HG03575 (cell line): ENCODE results near the gene TNFSF9.
"Not testable (repeated sequence)": the region's sequence is repeated elsewhere in the genome, so short reads cannot be mapped to it uniquely, and the experiment has no call there.

Experiments
- ATAC-seq: cut with Tn5 transposase; IDR thresholded peaks from one replicate; pipeline ENCODE4 v1.9.1; 2021; ENCODE audit not compliant: unreplicated experiment, insufficient number of reproducible peaks, low FRiP score; ENCODE audit errors: extremely low read depth

The TNFSF9 gene

DNA sequence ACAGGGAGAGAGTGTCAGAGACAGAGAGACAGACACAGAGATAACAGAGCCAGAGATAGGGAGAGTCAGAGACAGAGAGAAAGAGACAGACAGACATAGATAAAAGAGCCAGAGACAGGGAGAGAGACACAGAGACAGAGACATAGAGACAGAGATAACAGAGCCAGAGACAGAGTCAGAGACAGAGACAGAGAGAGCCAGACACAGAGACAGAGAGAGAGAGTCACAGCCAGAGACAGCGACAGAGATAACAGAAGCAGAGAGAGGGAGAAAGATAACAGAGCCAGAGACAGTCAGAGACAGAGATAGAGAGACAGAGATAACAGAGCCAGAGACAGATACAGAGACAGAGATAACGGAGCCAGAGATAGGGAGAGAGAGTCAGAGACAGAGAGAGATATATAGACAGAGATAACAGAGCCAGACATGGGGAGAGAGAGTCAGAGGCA, 865 bp upstream of the TNFSF9 start:
- ATAC-seq: no peak

DNA sequence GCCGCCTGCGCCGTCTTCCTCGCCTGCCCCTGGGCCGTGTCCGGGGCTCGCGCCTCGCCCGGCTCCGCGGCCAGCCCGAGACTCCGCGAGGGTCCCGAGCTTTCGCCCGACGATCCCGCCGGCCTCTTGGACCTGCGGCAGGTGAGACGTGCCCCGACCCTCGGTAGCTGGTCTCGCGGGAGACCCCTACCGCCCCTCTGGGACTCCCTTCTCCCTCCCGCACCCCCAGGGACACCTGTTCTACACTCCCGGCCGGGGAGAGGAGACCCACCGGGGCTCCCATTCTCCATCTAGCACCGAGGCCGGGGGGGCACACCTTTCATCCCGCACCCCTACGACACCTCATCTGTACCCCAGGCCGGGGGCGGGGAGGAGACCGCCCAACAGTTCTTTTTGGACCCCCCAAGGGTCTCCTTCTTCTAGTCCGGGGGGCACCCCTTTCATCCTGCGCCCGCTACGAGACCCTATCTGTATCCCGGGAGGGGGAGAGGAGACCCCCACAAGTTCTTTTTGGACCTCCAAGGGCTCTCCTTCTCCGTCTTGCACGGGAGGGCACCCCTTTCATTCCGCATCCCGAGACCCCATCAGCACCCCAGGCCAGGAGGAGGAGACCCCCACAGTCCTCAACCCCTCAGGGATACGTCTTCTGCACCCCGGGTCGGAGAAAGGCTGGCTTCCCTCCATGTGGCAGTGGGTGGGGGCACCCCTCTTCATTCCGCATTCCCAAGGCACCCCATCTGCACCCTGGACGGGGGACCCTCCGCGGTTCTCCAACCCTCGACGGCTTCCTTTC, 533 bp downstream of the TNFSF9 start:
- ATAC-seq: no peak

DNA sequence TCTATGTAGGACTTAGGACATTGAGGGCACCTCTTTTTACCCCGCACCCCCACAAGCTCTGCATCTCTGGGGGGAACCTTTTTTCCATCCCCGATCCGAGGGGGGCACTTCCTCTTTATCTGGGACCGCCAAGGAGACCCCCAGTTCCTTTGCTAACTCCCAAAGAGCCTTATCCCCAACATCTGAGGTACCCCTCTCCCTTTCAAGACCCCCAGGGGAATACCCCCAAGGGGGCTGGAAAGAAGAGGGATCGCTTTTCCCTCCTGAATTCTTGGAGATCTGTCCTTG, 1.1 kb downstream of the TNFSF9 start:
- no peak for ATAC-seq

DNA sequence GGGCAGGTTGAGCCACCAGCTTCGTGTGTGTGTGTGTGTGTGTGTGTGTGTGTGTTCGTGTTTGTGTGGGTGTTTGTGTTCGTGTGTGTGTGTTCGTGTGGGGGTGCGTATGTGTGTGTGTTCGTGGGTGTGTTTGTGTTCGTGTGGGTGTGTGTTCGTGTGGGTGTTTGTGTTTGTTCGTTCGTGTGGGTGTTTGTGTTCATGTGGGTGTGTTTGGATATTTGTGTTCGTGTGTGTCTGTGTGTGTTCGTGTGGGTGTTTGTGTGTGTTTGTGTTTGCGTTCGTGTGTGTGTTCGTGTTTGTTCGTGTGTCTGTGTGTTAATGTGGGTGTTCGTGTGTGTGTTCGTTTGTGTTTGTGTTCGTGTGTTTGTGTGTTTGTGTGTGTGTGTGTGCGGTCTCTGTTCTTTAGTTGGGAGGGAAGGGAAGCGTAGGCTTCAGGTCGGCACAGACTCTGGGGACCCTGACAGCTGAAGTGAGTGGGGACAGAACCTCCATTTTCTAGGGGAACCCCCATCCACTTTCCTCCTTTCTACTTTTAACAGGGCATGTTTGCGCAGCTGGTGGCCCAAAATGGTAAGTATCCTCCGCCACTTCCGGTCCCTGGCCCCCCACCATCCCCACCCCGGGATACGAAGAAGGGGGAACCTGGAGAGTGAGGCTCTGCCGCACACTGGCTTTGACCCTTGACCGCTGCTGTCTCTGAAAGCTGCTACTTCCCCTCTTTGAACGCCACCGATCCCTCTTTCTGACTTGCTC, 1.6 kb downstream of the TNFSF9 start:
- no peak for ATAC-seq

DNA sequence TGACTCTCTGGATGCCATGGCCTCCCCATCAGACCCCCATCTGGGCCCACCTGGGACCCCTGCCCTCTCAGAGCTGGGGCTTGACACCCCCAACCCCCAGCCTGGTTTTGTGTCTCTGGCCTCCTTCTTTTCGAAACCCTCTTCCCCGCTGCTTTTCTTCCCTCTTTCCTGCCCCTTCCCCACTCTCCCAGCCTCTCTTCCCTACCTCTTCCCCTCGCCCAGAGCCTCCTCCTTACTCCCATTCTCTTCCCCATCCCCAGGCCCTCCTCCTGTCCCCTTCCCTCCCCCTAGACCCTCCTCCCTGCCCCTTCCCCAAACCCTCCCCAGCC, 2.1 kb downstream of the TNFSF9 start:
- no peak for ATAC-seq

DNA sequence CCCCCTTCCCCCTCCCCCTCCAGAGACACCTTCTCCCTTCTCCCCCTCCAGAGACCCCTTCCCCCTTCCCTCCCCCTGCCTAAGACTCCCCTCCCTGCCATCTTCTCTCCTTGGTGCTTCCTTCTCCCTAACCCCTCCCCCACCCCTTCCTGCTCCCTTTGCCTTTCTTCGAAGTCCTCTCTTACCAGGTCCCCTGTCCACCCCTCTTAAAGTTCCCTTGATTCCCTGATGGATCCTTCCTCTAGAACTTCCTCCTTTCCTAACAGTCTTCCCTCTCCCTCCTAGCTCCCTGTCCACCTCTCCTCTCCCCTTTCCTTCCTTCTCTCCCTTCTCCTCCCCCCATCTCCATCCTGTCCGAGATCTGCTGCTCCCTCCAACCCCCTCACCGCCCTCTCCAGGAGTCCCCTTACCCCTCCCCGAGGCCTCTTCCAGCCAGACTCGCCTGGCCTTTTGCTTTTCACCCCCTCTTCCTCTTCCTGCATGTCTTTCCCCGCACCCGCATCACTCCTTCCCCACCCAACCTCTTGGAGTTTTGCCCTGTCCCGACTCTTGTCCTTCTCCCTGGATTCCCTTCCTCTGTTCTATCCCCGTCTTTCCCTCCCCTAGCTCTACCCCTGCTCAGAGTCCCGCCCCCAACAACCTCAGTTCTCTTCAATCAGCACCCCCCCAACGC, 3.1 kb downstream of the TNFSF9 start:
- ATAC-seq: no peak

DNA sequence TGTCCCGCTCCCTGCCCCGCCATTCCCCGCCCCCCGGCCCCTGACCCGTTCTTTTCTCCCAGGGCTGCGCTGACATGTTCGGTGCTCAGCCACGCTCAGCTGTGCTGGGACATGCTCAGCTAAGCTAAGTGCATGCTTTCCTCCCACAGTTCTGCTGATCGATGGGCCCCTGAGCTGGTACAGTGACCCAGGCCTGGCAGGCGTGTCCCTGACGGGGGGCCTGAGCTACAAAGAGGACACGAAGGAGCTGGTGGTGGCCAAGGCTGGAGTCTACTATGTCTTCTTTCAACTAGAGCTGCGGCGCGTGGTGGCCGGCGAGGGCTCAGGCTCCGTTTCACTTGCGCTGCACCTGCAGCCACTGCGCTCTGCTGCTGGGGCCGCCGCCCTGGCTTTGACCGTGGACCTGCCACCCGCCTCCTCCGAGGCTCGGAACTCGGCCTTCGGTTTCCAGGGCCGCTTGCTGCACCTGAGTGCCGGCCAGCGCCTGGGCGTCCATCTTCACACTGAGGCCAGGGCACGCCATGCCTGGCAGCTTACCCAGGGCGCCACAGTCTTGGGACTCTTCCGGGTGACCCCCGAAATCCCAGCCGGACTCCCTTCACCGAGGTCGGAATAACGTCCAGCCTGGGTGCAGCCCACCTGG, 3.7 kb downstream of the TNFSF9 start:
- ATAC-seq: no peak

DNA sequence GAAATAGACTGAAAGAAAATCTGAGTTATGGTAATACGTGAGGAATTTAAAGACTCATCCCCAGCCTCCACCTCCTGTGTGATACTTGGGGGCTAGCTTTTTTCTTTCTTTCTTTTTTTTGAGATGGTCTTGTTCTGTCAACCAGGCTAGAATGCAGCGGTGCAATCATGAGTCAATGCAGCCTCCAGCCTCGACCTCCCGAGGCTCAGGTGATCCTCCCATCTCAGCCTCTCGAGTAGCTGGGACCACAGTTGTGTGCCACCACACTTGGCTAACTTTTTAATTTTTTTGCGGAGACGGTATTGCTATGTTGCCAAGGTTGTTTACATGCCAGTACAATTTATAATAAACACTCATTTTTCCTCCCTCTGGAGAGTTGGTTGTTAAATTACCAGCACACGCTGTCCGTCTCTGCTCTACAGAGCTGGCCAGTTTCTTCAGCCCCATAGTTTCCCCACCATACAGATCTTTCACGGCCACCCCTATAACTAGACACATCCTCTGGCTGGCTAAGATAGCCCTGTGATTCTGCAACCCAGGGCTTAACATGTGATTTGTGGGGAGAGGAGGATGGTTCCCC, 4.8 kb downstream of the TNFSF9 start:
- ATAC-seq: peak; percentile 1

DNA sequence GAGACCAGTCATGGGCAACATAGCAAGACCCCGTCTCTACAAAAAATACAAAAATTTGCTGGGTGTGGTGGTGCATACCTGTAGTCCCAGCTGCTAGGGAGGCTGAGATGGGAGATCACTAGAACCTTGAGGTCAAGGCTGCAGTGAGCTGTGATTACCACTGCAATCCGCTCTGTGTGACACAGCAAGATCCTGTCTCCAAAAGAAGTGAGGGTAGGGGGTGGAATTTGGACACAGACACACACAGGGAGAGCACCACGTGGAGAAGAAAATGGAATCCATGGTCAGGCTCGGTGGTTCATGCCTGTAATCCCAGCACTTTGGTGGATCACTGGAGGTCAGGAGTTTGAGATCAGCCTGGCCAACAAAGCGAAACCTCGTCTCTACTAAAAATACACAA, 8.7 kb downstream of the TNFSF9 start:
- ATAC-seq: no peak

DNA sequence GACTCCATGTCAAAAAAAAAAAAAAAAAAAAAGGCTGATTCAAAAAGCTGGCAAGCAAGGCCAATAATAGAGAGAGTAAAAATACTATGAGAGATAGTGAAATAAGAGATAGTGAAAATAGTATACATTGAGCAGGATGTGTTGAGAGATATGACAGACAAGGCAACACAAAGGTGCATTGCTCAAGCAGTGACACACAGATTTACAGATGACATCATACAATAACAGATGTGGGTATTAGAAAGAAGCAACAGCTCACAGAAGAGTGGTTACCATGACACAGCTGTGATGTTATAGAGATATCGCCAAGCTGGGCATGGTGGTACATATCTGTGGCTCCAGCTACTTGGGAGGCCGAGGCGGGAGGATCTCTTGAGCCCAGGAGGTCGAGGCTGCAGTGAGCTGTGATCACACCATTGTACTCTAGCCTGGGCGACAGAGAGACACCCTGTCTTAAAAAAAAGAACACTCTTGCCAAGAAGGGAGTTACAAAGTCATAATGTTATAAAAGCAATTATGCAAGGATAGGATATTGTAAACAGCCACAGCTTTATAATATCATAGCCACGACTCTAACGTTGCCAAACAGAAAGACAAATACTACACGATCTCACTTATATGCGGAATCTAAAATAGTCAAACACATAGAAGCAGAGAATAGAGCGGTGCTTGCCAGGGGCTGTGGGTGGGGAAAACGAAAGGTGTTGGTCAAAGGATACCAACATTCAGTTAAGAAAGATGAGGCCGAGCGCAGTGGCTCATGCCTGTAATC, 10.3 kb downstream of the TNFSF9 start:
- no peak for ATAC-seq

DNA sequence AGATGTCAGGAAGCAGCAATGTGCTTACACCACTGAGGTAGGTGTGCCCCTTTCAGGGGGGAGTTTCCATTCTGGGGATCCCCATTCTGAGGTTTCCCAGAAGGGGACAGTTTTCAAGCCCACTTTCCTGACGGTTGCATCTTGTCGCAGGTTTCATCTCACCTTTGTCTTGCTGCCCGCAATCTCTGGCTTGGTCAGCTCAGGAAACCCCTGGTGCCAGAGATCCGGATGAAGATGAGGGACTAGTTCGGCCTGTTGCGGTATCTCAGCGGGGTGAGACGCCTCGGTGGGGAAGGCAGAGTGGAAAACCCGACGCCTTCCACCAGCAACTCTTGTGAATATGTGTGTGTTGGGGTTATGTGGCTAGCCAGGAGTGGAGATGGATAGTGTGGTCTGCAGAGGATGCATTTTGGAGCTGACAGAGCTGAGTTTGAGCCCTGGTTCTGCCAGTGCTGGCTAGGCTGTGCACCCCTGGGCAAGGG, 13.1 kb downstream of the TNFSF9 start:
- no peak for ATAC-seq

DNA sequence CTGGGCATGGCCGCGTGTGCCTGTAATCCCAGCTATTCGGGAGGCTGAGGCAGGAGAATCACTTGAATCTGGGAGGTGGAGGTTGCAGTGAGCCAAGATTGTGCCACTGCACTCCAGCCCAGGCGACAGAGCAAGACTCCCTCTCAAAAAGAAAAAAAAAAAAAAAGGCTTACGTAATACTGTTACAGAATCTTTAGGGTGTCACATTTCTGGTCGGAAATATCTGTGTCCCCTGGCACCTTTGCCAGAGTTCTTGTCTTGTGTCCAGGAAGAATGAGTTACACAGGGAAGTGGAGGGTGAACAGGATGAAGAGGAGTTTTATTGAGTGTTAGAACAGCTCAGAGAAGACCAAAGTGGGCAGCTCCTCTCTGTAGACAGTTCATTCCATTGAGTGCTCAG, 19.9 kb downstream of the TNFSF9 start:
- not testable (repeated sequence) for ATAC-seq

DNA sequence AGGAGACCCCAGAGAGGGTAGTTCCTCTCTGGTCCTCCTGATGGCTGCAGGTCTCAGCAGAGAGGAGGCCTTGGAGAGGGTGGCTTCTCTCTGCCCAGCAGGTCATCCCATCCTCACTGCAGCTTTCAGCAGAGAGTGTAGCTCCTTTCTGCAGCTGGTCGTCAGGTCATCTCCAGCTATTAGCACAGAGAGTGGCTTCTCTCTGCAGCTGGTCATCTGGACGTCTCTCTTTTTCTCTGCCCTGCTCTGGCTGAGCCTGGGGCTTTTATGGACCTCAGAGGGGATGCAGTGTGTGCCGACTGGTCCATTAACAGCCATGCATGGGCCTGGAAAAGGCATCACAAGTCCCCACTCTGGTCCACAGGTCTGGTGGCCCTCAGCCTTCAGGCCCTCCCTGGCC, 20.3 kb downstream of the TNFSF9 start:
- ATAC-seq: no peak

DNA sequence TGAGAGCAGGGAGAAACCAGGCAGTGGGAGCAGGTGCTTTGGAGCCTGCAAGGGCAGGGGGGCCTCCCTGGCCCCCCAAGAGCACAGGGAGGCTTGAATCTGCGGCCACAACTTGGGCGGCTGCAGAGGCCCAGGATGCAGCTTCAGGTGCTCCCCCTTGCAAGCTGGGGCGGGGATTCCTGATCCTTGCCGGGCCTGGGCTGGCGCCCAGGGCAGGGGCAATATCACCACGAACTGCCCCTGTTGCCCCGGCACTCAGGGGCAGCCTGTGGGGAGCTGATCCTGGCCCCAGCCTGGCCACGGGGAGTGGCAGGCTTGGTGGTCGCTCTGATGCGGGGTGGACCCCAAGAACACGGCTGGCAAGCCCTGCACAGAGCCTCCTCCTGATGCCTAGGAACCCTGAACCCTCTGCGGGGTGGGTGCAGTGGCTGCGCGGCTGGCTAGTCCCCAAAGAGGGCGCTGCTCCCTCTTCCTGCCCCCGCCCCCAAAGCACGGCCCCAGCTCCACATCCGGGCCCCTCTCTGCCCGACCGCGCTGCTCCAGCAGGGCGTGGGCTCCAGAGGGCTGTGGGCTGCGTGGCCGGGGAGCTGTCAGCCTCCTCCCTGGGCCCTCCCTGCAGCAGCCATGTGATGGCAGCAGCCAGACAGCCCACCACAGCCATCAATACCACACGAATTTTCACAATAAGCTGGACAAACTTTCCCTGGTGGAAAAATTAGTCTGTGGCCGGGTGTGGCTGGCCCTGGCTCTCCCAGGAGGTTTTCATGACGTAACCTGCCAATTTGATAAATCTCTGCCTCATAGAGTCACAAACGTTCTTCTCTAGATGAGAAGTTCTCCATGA, 21.0 kb downstream of the TNFSF9 start:
- no peak for ATAC-seq

DNA sequence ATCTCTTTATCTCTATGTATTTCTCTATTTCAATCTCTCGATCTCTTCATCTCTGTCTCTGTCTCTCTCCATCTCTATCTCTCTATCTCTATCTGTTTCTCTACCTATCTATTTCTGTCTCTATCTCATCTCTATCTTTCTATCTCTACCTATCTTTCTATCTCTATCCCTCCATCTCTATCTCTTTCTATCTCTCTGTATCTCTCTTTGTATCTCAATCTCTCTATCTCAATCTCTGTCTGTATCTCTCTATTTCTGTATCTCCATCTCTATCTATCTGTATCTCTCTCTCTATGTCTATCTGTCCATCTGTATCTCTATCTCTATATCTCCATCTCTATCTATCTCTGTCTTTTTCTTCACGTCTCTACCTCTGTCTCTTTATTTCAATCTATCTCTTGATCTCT, 25.2 kb downstream of the TNFSF9 start:
- ATAC-seq: no peak

DNA sequence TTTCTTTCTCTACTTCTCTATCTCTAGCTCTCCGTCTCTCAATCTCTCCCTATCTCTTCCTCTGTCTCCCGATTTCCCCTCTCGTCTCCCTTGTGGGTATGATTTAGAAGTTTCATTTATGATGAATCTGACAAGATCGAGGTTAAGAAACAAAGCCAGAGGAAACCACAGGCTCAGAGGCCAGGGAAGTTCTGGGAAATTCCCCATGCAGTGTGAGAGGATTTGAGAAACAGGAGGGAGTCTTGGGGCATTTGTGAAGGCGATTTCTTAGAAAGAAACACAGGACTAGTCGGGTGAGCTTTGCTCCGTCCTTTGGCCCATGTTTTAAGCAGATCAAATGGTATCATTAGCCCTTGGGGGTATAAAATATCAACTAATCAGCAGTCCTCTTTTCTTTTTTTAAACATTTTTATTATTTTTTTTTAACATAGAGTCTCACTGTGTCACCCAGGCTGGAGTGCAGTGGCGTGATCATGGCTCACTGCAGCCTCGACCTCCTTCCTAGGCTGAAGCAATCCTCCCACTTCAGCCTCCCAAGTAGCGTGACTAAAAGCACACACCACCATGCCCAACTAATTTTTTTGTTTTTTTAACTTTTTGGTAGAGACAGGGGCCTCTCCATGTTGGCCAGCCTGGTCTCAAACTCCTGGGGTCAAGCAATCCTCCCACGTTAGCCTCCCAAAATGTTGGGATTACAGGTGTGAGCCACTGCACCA, 25.8 kb downstream of the TNFSF9 start:
- no peak for ATAC-seq

DNA sequence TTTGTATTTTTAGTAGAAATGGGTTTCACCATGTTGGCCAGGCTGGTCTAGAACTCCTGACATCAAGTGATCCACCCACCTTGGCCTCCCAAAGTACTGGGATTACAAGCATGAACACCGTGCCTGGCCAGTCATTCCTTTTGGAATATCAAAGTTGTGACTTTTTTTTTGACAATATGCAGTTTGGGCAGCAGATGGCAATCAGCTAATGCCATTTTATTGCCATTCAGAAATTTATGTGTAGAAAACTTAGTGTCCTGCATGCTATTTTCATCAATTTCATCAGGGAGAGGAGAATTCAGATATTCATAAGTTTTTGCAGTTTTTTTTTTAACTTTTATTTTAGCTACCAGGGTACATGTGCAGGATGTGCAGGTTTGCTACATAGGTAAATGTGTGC, 31.6 kb downstream of the TNFSF9 start:
- not testable (repeated sequence) for ATAC-seq
